Lung microvascular endothelial cell (primary cell): ENCODE data around the gene CYP2F1. TPM values are rescaled to one million over a fixed set of nuclear protein-coding genes. Genes with fewer than 3 reads are reported as not detected.
"Not testable (repeated sequence)": the region's sequence is repeated elsewhere in the genome, so short reads cannot be mapped to it uniquely, and the experiment has no call there.

Experiments
- DNase-seq, 2 donors: peaks; one replicate each; pipeline versions ENCODE4 v3.0.0 to v3.0.0-alpha.2; 2010; ENCODE audit warnings: low read depth in 2 of 2
- total RNA-seq: library from RNA; depleted of rRNA; stranded (reverse); fragments of >200 nt; gene quantifications from 2 replicates; pipeline ENCODE4 v1.2.1, GENCODE V29; 2014

Gene CYP2F1
- total RNA-seq, 1 donor from 2014 or later = not detected

DNA sequence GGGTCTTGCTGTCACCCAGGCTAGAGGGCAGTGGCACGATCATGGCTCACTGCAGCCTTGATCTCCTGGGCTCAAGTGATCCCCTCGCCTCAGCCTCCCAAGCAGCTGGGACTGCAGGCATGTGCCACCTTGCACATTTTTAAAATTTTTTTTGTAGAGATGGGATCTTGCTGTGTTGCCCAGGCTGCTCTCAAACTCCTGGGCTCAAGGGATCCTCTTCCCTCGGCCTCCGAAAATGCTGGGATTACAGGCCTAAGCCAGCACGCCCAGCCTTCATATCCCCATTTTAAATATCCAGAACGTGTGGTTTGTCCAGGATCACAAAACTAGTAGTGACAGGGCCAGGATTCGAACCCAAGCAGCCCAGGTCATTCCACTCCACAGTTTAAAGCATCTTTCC is 13.1 kb downstream of the CYP2F1 start:
- DNase-seq = not testable (repeated sequence)

DNA sequence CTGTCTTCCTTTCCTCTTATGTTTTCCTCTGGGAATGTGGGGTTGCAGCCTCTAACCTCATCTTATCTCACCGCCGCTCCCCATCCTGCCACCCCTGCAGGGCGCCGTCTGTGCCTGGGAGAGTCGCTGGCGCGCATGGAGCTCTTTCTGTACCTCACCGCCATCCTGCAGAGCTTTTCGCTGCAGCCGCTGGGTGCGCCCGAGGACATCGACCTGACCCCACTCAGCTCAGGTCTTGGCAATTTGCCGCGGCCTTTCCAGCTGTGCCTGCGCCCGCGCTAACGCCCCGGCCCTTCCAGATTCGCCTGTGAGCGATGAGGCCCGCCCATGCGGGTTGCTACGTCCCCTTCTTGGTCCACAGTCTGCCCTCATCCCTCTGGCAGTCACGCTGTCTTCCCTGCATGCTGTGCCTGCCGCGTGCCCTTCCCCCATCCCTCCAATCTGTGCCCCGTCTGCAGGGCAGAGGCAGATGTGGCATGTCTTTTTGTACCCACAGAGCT is 13.6 kb downstream of the CYP2F1 start:
- peak; percentile 17 to 75 for DNase-seq

DNA sequence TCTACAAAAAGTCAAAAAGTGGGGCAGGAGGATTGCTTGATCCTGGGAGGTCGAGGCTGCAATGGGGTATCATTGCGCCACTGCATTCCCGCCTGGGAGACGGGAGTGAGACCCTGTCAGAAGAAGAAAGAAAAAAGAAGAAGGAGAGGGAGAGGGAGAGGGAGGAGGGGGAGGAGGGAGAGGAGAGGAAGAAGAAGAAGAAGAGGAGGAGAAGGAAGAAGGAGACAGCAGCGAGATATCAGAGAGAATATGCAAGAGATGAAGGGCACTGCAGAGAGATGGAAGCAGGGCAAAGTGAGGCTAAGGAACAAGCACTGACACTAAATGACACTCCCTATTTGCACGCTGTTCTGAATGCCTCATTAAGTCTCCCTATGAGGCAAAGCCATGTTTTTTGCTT is 14.5 kb downstream of the CYP2F1 start:
- DNase-seq = no peak

DNA sequence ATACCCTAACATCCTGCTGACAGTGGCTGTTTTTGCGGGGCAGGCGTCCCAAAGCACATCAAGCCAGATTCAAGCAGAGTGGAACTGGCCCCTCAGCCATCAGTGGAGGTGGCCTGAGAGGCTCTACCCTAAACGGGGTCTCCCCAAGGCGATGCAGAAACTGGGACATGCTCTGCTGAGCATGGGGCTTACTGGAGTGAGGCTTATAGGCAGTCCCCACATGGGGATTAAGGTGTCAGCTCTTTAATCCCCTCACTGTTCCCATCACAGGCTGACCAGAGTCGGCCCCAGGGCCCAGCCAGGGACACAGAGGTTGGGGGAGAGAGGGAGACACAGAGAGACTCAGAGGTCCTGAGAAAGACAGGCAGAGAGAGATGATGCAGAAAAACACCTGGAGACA is 17.0 kb downstream of the CYP2F1 start:
- DNase-seq = no peak

DNA sequence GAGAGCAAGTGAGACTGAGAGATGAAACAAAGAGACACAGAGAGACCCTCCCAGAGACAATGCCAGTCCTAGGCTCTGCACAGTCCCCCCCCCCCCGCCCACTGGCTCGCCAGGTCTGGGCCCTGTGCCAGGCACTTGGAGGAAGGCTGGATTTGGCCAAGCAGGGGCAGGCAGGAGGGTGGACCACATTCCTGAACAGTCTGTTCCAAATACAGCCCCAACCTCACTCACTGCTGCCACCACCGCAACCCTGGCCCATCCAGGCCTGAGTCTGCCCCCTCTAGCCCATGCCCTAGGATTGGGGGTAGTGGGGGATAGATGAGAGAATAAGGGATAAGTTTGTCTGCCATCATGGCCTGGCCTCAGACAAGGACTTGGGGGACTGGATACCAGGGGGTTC is 19.0 kb downstream of the CYP2F1 start:
- DNase-seq = no peak

DNA sequence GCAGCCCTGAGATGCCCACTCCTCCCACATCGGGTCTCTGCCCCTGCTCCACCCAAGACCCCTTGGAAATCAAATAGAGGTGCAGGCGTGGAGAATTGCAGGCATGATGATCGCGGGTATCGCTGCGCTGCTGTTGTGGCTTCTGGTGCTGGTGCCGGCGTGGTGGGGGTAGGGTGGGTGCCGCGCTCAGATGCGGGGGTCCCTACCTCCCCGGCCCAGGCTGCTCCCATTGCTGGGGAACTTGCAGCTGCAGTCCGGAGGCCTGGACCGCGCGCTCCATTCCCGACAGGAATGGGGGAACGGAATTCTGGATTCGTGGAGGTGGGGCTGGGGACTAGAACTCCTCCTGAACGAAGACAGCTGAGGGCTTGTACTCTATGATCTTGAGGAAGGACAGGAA is 20.4 kb downstream of the CYP2F1 start:
- no peak for DNase-seq

DNA sequence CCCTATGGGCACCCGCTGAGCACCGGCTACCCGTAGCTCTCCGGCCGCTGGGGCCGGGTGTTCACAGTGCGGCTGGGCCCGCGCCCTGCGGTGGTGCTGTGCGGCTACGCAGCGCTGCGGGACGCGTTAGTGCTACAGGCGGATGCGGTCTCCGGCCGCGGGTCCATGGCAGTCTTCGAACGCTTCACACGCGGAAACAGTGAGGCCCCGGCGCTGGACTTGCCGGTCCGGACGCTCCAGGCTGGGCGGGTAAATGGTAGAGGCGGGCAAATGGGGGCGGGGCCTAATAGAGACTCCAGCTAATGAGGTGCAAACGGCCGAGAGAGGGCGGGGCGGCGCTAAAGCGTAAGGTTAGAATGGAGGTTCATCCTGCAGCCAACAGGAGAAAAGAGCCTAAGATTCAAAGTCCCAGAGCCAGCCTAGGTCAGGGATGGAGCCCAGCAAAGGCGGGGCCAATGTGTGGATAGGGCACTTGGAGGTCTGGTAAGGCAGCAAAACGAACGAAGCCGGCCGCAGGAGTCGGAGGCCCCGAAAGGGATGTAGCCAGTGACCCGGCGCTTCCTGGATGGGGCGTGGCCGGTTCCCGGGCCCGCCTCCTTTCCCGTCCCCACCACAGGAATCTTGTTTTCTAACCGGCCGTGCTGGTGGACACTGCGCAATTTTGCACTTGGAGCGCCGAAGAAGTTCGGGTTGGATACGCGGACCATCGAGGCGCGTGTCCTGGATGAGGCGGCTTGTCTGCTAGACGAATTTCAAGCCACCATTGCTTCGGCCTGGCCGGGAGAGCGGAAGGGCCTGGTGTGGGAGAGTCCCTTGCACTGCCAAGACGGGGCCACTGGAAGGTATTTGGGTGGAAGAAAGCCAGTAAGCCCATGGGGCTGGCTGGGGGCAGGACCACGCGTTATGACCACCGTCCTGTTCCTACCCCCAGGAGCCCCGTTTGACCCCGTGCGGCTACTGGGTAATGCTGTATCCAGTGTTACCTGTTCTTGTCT is 21.5 kb downstream of the CYP2F1 start:
- DNase-seq = peak; percentile 35 to 37

DNA sequence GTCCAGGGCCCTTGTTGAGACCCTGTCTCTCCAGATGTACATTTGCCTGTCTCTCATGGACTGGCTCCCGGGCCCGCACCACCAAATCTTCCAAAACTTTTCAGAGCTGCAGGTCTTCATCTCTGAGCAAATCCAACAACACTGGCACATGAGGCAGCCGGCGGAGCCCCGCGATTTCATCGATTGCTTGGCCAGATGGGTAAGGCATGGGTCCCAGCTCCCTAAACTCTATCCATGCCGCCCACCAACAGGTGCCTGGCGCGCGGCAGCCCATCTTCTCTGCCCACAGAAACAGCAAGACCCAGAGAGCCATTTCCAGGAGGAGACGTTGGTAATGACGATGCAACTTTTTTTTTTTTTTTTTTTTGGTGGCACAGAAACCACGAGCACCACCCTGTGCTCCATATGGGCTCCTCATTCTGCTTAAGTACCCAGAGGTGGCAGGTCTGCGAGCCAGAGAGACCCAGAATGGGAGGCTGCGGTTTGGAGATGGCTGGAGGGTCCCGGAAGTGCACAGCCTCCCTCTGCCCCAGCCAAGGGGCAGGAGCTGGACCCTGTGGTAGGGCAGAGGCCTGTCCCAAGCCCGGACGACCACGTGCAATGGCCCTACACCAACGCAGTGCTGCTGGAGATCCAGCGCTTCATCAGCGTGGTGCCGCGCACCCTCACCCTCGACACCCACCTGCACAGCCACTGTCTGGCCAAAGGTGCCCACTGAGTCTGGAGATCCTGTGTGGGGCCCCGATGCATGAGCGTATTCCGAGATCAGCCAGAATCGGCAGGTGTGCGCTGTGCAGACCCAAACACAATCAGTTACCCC is 22.6 kb downstream of the CYP2F1 start:
- no peak for DNase-seq

DNA sequence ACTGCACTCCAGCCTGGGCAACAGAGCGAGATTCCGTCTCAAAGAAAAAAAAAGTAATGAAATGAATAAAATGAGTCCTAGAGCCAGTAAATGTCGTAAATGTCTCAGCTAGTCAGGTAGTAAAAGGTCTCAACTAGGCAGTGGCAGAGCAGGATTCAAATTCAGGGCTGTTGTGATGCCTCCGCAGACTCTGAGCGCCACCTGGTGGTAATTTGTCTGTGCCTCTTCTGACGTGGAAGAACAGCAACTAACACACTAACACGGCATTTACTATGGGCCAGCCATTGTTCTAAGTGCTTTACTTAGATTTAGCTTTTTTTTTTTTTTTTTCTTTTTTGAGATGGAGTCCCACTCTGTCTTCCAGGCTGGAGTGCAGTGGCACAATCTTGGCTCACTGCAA is 30.2 kb downstream of the CYP2F1 start:
- DNase-seq = peak; percentile 87 to 92

DNA sequence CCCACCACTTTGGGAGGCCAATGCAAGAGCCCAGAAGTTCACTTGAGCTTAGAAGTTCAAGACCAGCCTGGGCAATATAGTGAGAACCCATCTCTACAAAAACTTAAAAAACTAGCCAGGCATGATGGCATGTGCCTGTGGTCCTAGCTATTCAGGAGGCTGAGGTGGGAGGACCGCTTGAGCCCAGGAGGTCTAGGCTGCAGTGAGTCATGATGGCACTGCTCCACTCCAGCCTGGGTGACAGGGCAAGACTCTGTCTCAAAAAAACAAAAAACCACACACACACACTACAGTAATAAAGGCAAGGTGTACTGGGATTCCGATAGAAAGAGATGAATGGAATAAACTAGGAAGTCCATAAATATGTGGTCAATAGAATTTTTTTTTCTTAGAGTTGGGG is 35.6 kb downstream of the CYP2F1 start:
- no peak for DNase-seq

DNA sequence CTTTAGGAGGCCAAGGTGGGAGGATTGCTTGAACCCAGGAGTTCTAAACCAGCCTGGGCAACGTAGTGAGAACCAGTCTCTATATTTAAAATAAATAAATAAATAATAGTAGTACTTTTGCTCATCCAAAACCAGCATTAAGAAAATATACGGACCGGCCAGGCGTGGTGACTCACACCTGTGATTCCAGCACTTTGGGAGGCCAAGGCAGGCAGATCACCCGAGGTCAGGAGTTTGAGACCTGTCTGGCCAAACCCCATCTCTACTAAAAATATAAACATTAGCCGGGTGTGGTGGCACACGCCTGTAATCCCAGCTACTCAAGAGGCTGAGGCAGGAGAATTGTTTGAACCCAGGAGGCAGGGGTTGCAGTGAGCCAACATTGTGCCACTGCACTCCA is 36.8 kb downstream of the CYP2F1 start:
- DNase-seq = not testable (repeated sequence)

DNA sequence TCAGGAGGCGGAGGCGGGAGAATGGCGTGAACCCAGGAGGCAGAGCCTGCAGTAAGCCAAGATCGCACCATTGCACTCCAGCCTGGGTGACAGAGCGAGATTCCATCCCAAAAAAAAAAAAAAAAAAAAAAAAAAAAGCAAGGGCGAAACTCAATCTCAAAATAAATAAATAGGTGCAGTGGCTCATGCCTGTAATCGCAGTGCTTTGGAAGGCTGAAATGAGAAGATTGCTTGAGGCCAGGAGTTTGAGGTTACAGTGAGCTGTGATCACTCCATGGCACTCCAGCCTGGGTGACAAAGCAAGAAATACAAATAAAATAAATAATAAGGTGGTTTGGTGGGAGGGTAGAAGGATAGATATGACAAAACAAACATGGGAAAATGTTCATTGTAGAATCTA is 39.8 kb downstream of the CYP2F1 start:
- DNase-seq = no peak

DNA sequence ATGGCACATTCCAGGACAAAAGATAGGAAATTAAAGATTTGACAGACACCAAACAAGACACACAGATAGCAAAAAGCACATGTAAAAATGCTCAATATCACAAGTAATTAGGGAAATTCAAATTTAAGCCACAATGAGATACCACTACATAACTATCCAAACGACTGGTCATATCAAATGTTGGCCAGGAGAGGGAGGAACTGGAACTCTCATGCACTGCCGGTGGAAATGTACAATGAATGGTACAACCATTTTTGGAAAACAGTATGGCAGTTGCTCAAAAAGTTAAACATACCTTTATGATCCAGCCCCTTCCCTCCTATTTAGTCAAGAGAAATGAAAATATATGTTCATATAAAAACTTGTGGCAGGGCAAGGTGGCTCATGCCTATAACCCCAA is 42.0 kb downstream of the CYP2F1 start:
- DNase-seq = no peak

DNA sequence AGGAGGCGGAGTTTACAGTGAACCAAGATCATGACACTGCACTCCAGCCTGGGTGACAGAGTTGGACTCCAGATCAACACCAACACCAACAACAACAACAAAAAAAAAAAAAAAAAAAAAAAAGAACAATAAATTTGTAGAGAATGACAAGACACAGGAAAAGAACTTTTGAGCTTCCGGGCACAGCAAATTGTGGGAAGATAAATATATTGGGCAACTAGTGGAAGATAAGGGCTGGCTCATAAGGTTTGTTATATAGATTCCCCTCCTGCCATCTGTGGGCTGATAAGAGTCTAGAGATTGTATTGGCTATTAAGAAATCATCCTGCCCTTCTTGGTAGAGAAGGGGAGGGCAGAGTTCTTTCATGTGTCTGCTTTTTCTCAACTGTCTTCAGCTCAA is 45.6 kb downstream of the CYP2F1 start:
- no peak for DNase-seq

DNA sequence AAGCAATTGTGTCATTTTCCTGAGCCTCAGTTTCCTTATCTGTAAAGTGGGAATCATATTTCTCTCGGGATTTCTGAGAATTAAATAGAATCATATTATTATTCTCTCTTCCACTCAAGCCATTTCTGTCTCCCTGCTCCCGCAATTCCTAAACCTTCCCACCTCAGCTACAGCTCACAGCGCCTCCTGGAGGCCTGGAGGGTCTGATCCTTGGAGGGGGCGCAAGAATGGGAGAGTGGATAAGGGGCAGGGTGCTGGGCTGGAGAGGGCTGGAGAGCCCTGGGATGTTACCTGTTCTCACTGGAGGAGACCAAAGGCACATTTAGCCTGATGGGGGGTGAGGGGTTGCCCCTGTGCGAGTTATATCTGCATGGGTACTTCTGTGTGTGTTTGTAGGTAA is 47.7 kb downstream of the CYP2F1 start:
- no peak for DNase-seq

DNA sequence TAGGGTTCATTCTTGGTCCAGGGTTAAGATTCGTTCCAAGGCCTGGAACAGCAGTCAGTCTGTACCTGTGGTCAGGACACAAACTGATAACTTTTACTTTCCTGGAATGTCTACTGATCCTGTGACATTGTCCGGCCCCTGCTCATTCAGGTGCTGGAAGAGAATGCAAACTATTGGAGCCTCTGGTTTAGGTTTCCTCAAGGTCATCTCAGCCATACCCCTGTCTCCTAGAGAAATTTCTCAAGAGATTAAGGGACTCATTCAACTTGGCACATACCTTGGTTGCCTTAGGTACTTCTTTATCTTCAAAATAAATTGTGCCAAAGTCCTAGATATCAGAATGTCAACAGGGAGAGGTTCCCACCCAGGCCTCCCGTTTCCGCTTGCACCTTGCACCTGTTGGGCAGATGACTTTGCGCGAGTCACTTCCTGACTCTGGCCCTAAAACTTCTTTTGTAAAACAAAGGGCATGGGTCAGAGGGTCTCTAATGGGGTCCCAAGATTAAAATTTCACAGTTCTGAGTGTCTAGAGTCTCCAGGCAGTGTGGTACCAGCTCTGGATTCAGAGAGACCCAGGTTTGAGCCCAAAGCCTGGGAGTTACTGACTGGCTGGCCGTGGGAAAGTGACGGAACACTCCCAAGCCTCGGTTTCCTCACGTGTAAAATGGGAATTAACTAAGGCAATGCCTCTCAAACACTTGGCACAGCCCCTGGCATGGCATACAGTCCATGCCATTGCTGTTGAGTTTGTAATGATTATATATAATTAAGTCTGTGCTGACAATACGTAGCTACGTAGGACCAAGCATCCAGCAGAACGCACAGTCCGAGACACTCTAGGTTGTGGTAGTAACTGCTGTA is 52.9 kb downstream of the CYP2F1 start:
- no peak for DNase-seq

DNA sequence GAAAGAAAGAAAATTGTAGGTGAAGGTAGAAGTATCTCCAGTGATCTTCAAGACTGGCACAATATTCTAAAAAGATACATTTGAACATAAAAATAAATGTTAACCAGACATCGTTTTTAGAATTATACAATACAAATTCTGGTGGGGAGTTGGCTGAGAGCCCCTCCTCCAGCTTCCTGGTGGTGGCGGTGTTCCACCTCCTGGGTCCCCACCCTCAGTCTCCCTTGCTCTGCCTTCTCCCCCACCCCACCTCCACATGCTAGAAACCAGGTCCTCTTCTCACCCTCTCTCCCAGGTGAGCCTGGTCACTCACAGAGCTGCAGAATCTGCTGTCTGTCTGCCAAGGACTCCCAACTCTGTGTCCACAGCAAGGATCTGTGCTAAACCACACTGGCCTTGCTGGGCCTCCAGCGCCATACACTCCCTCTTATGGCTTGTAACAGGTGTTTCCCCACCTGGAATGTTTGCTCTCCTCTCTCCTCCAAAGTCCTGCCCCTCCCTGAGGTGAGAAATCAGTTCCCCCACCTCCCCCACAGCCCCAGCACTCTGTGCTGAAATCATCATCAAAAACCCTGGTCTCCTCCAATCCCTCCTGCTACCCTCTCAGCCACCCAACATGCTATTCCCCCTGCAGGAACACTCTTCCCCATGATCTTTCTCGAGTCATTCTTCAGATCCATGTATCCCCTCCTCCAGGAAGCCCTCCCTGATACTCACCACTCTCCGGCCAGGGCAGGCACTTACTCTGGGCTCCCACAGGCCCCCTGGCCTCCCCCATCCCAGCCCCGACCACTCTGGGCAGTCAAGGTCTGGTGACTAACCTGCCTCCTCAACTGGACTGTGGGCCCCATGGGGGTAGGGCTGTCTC is 58.3 kb downstream of the CYP2F1 start:
- no peak for DNase-seq

DNA sequence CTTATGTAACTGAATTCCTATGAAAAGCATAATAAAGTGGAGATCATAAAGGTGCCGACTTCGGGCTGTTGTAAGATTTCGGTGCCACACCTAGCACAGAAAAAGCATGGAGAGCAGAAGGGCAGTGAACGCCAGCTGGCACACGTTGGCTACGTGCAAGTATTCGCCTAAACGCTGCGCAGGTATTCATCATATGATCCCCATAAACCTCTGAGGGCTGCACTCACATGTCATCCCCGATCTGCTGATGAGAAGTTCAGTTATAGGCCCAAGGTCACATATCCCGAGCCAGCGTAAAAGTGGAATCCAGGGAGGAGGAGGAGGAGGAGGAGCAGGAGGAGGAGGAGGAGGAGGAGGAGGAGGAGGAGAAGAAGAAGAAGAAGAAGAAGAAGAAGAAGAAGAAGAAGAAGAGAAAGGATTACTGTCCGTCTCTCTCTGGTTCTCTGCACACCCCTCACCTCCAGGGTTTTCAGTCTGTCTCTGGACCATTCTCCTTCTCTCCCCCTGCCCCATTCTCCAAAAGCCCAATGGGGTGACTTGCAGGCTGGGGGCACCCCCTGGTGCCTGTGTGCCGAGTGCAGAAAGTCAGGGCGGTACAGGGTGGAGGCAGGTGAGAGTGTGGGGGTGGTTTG is 60.2 kb downstream of the CYP2F1 start:
- DNase-seq = no peak

DNA sequence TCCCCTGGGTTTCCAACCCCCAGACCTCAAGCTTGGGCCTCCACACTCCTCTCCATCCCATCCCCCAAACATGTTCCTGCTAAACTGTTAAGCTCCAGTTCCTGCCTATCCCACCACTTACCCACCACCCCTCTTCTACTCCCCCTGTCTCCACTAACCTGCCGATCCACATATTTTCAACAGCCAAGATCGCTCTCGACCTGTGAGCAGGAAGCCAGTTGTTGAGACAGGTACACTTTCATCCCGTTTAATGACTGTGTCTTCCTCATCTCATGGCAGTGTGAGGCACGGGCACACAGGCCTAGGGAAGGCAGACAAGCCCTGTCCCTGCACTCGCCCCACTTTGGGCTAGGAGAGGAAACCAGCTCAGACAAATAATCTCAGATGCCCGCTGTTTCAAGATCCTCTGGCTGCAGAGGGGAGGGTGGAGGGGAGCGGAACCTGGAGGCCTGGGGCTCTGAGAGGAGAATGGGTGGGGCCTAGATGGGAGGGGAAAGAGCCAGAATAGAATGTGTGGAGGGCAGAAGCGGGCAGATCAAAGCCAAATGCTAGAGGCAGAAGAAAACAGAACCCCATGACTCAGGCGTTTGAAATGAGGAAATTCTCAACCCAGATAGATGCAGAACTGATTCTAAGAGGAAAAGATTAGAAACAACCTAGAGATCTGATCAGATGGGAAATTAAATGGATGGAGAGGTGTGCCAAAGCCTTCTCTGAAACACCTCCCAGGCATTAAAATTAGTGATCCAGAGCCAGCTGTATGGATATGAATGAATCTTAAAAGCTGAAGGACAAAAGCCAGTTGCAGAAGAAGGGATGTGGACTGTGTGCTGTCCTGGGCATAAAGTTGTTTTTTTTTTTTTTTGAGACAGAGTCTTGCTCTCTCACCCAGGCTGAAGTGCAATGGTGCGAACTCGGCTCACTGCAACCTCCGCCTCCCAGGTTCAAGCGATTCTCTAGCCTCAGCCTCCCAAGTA is 61.9 kb downstream of the CYP2F1 start:
- peak in 1 of 2 donors; percentile 35 for DNase-seq
